Measurements from ENCODE around the gene URI1. TPM values are rescaled to one million over a fixed set of nuclear protein-coding genes. Genes with fewer than 3 reads are reported as not detected.

URI1 gene
- total and polyA plus RNA-seq, 11 donors: 10.9 to 53.7 (median 41.5) TPM

DNA sequence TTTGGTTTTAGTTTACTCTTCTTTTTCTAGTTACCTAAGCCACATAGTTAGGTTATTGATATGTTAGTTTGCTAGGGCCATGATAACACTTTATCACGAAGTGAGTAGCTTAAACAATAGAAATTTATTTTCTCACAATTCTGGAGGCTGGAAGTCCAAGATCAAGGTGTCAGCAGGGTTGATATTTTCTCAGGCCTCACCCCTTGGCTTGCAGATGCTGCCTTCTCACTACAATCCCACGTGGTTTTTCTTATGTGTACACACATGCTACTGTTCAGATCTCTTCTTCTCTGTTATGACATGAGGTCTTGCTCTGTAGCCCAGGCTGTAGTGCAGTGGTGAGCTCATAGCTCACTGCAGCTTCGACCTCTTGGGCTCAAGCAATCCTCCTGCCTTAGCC, 7.8 kb upstream of the URI1 start:
- Histone ChIP-seq H3K4me1 (no peaks in the 10 kb centered on the region), H3K27me3 (no peaks in the 10 kb centered on the region), H3K9me3 (peaks cover 0 to 31% (median 11%) of the 10 kb centered on the region in 12 donors), H3K36me3 (no peaks in the 10 kb centered on the region), H3K4me3 (no peak overlapping the region), H3K27ac (no peak overlapping the region)
- WGBS, 4 donors: 78 to 81% (median 79%) methylated on average over 3 of the region's 3 CpGs
- intact Hi-C loops (cut with DNase I): no loop called here
- ATAC-seq (no peak), DNase-seq (no peak)
- TF ChIP-seq, protein P1, sequence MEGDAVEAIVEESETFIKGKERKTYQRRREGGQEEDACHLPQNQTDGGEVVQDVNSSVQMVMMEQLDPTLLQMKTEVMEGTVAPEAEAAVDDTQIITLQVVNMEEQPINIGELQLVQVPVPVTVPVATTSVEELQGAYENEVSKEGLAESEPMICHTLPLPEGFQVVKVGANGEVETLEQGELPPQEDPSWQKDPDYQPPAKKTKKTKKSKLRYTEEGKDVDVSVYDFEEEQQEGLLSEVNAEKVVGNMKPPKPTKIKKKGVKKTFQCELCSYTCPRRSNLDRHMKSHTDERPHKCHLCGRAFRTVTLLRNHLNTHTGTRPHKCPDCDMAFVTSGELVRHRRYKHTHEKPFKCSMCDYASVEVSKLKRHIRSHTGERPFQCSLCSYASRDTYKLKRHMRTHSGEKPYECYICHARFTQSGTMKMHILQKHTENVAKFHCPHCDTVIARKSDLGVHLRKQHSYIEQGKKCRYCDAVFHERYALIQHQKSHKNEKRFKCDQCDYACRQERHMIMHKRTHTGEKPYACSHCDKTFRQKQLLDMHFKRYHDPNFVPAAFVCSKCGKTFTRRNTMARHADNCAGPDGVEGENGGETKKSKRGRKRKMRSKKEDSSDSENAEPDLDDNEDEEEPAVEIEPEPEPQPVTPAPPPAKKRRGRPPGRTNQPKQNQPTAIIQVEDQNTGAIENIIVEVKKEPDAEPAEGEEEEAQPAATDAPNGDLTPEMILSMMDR (IDR thresholded peaks at IDR 0.05): no peak
- TF ChIP-seq POLR2A (IDR thresholded peaks at IDR 0.05): no peak

DNA sequence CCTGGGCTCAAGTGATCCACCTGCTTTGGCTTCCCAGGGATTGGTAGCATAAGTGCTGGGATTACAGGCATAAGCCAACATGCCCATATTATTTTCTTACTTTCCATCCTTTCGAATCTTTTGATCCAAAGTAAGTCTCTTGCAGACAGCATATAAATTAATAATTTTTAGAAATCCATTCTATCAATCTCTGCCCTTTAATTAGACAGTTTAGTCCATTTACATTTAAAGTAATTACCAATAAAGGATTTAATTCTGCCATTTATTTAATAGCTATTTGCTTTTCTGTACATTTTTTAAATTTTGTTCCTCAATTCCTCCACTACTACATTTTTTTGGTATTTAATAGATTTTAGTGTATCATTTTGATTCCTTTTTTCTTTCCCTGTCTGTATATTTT, 7.3 kb upstream of the URI1 start:
- DNase-seq (no peak), ATAC-seq (no peak)
- H3K27me3 ChIP-seq: no peaks in the 10 kb centered on the region
- no peaks in the 10 kb centered on the region for H3K4me1 ChIP-seq
- no peak overlapping the region for H3K4me3 ChIP-seq
- no peaks in the 10 kb centered on the region for H3K36me3 ChIP-seq
- H3K27ac ChIP-seq: no peak overlapping the region
- peaks cover 0 to 31% (median 11%) of the 10 kb centered on the region in 12 donors for H3K9me3 ChIP-seq
- TF ChIP-seq, protein P1 (IDR thresholded peaks at IDR 0.05): no peak
- TF ChIP-seq POLR2A (IDR thresholded peaks at IDR 0.05): no peak
- WGBS, 4 donors: 82 to 89% (median 87%) methylated on average over 1 of the region's 1 CpG
- intact Hi-C loops (cut with DNase I): no loop called here

DNA sequence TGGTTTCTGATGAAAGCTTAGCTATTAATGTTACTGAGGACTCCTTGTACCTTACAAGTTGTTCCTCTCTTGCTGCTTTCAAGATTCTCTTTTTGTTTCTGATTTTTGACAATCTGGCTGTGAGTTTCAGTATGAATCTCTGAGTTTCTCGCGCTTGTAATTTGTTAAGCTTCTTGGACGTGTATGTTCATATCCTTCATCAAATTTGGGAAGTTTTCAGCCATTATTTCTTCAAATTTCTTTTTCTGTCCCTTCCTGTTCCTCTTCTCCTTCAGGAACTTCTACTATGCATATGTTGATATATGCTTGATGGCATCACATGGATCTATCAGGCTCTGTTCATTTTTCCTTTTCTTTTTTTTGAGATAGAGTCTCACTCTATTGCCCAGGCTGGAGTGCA, 5.6 kb upstream of the URI1 start:
- Histone ChIP-seq H3K27ac (no peak overlapping the region), H3K4me1 (peaks cover 0 to 5% (median 2%) of the 10 kb centered on the region in 12 donors), H3K4me3 (no peak overlapping the region), H3K9me3 (peaks cover 0 to 31% (median 11%) of the 10 kb centered on the region in 12 donors), H3K27me3 (no peaks in the 10 kb centered on the region), H3K36me3 (no peaks in the 10 kb centered on the region)
- whole genome bisulfite sequencing, 4 donors: 84 to 93% (median 91%) methylated on average over 3 of the region's 3 CpGs
- ATAC-seq (no peak), DNase-seq (no peak)
- no peak for TF ChIP-seq POLR2A (IDR thresholded peaks at IDR 0.05)
- TF ChIP-seq, protein P1 (IDR thresholded peaks at IDR 0.05): no peak
- intact Hi-C loops (cut with DNase I): no loop called here

DNA sequence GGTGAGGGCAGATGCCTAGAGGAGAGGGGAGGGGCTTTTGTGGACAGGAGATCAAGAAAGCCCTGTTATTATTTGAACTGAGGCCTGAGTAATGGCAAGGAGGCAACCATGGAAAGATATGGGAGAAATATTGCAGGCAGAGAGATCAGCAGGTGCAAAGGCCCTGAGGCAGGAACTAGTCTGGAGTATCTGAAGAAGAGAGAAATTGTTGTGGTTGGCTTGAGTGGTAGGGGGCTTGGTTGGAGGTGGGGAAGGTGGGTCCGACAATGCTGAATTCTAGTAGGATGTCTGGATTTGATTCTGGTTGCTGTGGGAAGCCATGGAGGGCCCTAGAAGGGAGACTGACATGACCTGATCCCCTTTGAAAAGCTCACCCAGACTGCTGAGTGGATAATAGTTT, 2.4 kb upstream of the URI1 start:
- ATAC-seq (no peak), DNase-seq (no peak)
- Histone ChIP-seq H3K36me3 (no peaks in the 10 kb centered on the region), H3K4me3 (no peak overlapping the region), H3K4me1 (peaks cover 0 to 27% (median 18%) of the 10 kb centered on the region in 12 donors), H3K27me3 (no peaks in the 10 kb centered on the region), H3K27ac (no peak overlapping the region), H3K9me3 (peaks cover 0 to 26% (median 10%) of the 10 kb centered on the region in 12 donors)
- no peak for TF ChIP-seq POLR2A (IDR thresholded peaks at IDR 0.05)
- TF ChIP-seq, protein P1 (IDR thresholded peaks at IDR 0.05): no peak
- 93 to 100% (median 96%) methylated on average over 1 of the region's 1 CpG for WGBS, 4 donors
- intact Hi-C loops (cut with DNase I): loop anchor here in 2 of 10 donors (5.0 to 10.0 kb wide), 2 partner anchors 125 to 127 kb away; partner anchors contain the start of gene CCNE1 (in 2 of the 2)
